ENCODE data around the gene CARD10.
"Not testable (repeated sequence)": the region's sequence is repeated elsewhere in the genome, so short reads cannot be mapped to it uniquely, and the experiment has no call there.

The CARD10 gene

DNA sequence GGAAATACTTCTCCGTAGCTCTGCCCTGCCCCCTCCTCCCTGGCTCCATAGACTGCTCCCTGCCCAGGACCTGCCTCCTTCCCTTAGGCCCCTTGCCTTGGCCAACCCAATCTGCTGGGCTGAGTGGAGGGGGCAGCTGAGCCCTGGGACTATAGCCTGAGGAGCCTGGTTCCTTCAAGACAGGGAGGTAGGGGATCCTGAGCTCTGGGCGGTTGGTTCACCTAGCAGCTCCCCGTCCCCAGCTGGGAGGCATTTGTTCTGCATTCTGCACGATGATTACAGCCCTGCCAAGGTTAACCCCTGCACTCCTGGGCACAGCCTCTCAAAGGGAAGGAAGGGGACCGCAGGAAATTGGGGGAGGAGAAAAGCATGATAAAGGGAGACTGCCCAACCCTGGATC lies 37.5 kb upstream of the CARD10 start:
- no peak for DNase-seq

DNA sequence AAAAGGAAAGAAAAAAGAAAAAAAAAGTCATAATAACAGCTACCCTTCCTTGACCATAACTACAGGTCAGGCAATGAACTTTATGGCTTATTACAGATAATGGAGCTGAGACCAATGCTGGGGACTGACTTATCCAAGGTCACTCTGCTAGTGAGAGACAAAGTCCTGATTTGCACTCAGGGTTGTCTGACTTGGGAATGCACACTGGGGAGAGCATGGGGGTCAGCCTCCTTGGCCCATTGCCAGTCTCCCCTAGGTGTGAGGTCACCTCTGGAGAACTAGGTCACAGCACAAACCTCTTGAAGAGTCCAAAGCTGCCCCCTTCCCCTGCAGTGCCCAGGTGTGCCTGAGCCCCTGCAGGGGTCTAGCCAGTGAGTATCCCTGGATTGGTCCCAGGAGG lies 35.8 kb upstream of the CARD10 start:
- DNase-seq = no peak

DNA sequence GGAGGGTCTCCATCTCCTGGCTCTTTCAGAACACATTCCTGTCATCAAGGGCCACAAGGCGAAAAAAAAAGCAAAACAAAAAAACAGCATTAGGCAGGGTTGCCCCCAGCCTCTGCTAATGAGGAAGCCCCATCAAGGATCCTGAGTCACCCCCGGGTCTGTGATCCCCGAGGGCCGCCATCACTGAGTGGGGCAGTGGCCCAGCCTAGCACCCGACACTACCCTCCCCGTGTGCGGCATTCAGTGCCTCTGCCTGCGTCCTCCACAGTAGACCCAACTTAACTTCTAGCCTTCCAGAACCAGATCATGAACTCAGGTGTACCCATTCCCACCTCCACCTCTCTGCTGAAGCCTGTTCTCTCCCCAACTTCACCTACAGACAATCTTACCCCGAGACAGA lies 34.5 kb upstream of the CARD10 start:
- DNase-seq = no peak

DNA sequence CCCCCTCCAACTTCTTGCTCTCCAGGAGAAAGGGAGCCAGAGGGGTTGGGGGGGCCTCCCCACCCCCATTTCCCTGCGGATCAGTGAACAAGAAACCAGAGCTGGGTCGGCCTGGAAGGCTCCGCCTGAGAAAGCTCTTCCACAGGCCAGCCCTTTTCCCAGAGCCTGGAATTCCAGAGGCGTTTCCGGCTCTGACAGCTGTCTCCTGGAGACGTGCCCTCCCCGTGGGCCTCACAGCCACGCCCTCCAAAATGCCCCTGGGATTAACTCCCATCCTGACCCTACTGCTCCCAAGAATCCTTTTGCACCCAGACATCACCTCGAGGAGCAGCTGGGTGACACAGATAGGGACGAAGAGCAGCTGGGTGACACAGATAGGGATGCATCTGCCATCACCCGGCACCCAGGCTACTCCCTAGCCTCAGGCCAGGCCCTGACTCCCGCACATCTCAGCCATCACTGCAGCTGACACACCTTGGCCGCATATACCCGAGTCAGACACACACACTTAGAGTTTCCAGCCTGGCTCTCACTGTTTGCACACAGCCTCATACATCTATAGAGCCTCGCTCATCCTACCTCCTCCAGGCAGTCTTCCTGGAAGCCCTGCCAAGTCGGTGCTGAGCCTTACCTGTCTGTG lies 33.4 kb upstream of the CARD10 start:
- DNase-seq = no peak

DNA sequence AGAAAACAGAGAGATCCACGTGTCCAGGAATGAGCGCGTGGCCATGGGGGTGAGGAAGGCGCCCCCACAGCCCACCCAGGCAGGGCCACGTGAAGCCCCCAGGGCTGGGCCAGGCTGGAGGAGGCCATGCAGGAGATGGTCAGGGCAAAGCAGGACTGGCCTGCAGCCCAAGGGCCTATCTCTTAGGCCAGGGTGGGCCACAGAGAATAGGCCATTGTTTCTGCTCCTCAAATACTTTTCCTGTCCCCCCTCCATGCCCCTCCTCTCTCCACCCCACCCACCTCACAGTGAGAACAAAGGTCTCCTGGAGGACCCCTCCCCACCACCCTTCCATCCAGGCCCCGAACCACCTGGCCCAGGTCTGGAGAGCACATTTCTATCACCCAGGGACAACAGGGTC lies 32.8 kb upstream of the CARD10 start:
- no peak for DNase-seq

DNA sequence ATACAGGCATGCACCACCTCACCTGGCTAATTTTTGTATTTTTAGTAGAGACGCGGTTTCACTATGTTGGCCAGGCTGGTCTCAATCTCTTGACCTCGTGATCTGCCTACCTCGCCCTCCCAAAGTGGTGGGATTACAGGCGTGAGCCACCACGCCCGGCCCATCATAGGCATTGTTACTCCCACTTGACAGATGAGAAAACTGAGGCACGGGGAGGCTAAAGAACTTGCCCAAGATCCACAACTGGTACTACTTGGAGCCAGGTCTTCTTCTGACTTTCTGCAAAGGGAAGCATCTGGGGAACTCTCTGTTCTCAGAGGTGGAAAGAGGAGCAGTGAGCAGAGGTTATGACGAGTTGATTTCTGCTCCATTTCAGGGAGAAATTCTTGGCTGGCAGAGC lies 31.7 kb upstream of the CARD10 start:
- DNase-seq = not testable (repeated sequence)

DNA sequence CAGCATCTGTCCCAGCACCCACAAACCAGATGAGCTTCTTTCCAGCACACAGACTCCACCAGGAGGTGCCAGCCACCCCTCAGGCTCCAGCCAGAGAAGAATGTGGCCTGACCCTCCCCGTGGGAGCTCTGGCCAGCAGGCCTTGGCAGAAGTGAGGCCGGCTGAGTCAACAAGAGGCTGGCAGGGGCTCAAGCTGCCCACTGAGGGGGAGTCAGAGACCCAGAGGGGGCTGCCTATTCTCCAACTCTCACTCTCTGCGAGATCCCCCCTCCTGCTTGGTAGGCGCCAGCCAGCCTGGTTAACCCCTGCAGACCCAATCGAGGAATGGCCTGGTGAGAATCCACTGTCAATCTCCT lies 30.5 kb upstream of the CARD10 start:
- DNase-seq = no peak

DNA sequence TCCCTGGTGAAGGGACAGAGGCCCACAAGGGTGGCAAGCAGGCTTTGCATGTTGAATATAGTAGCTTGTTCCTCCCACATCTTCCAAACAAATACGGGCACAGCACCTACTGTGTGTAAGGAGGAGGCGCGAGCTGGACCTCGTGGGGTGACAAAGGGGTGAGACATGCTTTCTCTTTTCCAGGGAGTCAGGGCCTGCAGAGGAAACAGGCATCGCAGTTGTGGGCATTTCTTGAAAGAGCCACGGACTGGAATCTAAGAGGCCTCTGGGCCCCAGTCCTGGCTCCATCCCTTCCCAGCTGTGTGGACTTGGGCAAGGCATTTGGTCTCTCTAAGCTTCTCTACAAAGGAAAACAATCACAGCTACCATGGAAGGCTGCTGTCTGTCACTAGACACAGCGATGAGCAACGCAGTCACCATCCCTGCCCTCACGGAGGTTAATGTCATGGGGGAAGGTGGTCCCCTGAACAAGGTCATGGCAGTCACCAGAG lies 28.1 kb upstream of the CARD10 start:
- no peak for DNase-seq

DNA sequence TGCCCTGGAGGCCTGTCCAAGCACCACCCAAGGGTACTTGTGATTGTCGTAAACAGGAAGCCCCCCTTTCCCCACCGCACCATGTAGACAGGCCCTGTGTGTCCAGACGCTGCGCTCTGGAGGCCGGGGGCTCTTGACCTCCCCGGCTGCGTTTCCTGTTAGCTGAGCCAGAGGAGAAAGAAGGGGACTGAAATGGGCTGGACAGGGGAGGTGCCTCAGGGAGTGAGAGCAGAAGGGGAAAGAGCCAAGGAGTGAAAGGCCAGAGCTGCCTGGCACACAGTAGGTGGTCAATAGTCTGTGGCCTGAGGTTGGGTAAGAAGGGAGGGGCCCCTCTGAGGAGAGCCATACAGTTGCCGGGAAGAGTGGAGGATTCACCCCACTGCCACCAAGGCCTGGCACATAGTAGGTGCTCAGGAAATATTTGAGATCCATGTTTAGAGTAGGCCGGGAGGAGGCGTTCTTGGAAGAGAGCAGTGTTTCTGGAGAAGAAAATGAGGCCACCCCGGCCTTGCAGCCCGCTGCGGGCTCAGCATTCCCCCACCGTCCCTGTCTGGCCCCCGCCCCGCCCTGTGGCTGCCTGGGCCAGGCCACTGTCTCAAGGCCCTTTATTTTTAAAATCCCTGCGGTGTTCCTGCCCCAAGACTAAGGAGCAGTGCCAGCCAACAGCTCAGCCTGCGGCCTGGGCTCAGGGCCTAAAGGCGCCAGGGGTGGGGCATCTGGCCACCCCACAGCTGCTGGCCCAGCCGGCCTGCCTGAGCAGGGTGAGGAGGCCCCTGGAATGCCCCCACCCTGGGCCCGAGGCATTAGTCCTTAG lies 27.4 kb upstream of the CARD10 start:
- DNase-seq = no peak

DNA sequence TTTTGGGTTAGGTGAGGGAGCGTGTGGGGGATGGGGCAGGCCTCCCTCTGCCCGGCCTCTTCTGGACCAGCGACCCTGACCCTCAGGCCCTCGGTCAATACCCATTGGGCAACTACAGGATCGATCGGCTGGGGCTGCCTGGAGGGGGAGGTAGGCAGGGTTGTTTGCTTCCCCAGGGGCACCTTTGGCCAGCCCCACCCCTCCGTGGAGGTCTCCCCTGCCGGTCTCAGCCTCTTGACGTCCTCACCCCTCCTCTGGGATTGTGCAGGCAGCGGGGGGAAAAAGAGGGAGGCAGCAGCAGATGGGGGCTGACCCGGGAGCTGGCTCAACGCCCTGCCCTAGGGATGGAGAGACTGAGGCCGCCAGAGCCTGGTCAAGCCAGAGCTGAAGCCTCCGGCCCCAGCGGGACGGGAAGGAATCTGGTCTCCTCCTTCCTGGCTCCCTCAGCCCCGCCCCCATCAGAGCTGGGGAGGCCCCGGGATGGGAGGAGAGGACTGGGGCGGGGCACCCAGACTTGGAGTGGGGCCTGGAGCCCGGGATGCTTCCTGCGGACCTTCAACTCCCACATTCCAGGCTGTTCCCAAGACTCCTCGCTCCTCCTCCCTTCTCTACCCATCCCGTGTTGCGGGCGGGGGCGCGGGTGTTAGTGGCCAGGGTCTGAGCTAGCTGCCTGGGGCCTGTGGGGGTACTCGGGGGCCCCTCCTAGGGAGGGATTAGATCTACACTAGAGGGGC lies 26.7 kb upstream of the CARD10 start:
- DNase-seq = no peak

DNA sequence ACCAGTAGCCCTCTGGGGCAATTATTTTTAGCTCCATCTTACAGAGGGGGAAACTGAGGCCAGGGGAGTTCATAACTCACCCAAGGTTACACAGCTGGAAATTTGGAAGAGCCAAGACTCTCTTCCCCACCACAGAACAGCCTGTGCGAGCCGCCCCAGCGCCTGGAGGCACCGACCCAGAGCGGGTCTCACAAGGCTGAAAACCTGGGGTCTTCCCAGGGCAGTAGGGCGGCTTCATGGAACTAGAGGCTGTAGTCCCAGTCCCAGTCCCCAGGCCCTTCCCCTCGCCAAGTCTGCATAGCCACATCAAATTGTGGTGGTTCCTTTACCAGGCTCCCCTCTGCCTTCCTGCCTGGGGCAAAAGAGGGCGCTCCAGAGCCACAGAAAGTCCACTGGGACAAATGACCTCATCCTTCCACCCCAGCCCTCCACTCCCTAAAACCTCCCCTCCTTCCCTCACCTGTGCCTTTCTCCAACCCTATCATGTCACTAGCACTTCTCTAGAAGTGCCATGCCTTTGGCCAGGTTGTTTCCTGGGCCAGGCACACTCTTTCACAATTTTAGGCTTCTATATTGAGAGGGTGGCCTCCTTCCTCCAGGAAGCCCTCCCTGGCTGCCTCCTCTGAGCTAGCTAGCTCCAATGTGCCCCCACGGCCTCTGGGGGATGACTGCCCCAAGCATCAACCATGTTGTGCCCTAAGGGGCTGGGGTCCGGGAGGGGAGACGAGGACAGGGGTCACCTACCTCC lies 25.9 kb upstream of the CARD10 start:
- DNase-seq = peak in 2 of 5 donors; percentile 32 to 65

DNA sequence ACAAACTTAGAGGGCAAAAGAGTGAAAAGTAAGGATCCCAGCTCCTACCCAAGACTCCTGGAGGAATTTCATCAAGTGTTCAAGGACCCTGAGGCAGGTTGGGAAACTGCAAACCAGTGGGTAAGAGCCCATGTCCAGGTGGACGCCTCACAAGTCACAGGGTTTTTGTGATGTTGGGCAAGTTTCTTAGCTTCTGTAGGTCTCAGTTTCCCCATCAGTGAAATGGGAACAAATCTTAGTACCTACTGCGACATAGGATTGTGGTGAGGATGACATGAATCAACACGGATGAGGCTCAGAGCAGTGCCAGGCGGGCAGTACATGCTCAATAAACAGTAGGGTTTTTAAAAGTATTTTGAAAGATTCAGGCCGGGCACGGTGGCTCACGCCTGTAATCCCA lies 23.7 kb upstream of the CARD10 start:
- no peak for DNase-seq

DNA sequence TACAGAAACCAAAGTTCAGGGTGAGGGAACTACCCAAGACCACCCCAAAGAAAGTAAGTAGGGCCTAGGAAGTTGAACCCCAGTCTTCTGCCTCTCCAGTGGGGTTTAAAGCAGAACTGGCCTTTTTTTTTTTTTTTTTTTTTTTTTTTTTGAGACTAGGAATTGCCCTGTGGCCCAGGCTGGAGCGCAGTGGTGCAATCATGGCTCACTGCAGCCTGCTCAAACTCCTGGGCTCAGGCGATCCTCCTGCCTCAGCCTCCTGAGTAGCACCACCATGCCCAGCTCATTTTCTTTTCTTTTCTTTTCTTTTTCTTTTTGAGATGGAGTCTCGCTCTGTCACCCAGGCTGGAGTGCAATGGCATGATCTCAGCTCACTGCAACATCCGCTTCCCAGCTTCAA lies 23.2 kb upstream of the CARD10 start:
- not testable (repeated sequence) for DNase-seq

DNA sequence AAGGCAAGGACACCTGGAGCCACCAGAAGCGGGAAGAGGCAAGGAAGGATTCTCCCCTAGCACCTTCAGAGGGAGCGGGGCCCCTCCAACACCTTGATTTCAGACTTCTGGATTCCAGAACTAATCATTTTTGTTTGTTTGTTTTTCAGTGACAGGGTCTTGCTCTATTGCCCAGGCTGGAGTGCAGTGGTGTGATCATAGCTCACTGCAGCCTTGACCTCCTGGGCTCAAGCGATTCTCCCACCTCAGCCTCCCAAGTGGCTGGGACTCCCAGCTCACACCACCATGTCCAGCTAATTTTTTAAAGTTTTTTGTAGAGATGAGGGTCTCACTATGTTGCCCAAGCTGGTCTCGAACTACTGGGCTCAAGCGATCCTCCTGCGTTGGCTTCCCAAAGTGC lies 20.6 kb upstream of the CARD10 start:
- not testable (repeated sequence) for DNase-seq

DNA sequence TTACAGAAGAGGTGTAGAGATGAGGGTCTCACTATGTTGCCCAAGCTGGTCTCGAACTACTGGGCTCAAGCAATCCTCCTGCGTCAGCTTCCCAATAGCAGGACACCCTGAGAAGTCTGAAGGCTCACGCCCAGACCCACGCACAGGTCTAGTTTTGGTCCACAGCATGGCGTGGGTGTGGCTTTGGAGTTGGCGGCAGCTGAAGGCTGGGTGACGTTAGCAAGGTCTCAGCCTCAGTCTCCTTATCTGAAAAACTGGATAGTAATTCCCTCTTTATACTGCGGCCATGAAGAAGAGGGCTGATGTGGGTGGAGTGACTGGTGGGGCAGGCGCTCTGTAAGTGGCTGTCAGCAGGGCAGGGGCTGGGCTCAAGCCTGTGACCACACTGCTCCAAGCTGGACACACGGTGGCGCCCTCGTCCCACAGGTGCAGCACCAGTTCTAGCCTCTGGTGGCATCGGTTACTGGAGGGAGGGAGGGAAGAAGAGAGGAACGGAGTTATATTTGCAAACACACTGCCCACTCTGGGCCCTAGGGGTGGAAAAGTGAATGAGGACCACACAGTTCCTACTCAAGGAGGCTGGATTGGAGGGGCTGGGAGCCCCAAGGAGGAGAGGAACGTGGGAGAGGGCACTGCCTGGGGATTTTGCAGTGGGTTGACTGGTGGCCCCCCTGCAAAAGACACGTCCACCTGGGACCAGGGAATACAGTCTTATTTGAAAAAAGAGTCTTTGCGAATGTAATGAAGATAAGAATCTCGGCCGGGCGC lies 19.6 kb upstream of the CARD10 start:
- DNase-seq = peak; percentile 77 to 92 (median 82)

DNA sequence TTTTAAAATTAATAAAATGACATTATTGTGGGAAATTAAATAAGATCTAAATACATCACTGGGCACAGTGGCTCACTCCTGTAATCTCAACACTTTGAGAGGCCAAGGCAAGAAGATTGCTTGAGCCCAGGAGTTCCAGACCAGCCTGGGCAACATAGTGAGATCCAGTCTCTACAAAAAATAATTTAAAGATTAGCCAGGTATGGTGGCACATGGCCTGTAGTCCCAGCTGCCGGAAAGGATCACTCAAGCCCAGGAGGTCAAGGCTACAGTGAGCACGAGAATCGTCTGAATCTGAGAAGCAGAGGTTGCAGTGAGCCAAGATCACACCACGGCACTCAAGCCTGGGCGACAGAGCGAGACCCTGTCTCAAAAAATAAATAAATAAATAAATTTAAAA lies 15.9 kb upstream of the CARD10 start:
- no peak for DNase-seq

DNA sequence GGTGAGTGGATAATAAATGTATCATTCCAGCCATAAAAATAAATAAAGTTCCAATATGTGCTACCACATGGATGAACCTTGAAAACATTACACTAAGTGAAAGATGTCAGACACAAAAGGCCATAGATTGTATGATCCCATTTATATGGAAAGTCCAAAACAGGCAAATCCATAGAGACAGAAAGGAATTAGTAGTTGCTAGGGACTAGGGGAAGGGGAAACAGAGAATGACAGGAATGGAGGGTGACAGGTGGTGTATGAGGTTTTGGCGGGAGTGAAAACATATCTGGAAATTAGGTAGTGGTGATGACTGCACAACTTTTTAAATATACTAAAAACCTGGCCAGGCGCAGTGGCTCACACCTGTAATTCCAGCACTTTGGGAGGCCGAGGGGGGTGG lies 15.2 kb upstream of the CARD10 start:
- no peak for DNase-seq

DNA sequence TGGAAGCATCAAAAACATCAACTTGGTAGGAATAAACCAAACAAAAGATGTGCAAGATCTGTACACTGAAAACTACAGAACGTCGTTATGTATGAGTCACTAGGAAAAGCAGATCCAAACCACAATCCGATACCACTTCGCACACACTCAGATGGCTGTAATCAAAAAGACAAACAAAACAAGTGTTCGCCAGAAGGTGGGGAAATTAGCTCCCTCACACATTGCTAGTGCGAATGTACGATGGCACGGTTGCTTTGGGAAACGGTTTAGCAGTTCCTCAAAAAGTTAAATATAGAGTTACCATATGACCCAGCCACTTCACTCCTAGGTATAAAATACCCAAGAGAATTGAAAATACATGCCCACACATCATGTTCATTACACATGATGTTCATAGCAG lies 14.8 kb upstream of the CARD10 start:
- peak in 1 of 5 donors; percentile 63 for DNase-seq

DNA sequence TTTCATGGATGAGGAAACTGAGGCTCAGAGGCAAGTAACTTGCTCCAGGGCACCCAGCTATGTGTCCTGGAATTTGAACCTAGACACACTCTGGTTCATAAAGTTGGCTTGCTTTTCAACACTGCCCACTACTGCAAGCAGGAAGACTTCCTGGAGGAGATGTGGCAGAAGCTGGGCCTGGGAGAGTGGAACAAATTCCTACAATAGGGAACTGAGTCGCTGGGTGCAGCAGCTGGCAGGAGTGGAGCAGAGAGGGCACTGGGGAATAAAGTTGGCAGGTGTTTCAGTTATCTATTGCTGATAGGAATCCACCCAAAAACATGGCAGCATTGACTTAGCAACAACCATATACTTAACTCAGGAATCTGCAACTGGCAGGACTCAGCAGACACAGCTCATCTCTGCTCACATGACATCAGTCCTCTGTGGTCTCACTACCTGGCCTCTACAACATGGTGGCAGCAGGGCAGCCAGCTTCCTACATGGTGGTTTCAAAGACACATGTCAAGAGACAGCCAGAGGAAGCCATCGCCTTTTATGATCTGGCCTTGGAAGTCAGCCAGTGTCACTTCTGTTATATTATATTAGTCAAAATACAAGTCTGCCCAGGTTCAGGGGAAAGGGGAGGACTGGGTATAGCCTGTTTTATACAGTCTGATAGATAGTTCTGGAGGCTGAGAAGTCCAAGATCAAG lies 10.6 kb upstream of the CARD10 start:
- DNase-seq = peak in 1 of 5 donors; percentile 15

DNA sequence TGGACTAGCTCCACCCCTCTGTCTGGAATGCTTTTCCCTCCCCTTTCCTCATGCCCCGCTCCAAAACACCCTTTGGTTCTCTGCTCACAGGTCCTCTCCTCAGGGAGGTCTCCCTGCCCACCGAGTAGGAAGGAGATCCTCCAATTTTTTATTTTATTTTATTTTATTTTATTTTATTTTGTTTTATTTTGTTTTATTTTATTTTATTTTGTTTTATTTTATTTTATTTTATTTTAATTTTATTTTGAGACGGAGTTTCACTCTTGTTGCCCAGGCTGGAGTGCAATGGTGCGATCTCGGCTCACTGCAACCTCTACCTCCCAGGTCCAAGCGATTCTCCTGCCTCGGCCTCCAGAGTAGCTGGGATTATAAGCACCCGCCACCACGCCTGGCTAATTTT lies 8.7 kb upstream of the CARD10 start:
- DNase-seq = not testable (repeated sequence)

DNA sequence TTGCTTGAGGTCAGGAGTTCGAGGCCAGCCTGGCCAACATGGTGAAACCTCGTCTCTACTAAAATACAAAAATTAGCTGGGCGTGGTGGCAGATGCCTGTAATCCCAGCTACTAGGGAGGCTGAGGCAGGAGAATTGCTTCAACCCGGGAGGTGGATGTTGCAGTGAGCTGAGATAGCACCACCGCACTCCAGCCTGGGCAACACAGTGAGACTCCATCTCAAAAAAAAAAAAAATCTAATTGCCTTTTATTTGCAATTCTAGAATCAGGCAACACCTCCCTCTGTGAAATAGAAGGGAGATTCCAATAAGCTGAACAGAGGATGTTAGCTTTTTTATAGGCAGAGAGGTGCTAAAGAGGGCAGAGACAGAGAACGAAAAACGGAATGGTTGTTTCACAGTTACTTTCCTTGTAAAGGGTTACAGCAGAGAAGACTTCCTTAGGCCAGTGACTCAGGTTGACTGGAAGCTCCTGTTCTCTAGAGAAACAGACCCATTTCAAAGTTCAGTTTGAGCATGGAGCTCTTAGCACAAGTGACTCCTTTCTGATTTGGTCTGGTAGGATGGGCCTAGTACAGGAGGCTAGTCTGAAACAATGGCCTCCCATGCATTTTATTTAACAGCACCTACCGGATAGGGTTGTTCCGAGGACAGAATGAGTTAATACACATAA lies 8.0 kb upstream of the CARD10 start:
- DNase-seq = not testable (repeated sequence)
